H1 (cell line): ENCODE measurements around the gene NMT1. TPM values are rescaled to one million over a fixed set of nuclear protein-coding genes. Genes with fewer than 3 reads are reported as not detected.

ENCODE experiments used
- ASH2L ChIP-seq: fragments of 200-600, 300-600 bp; sonication (generic); IDR thresholded peaks from one replicate; pipeline ENCODE4 v1.7.1; 2017; ENCODE audit warnings: low read length
- ATF2 ChIP-seq: IDR thresholded peaks from 2 replicates; pipeline ENCODE4 v1.6.1; 2012; ENCODE audit warnings: low read length, inconsistent platforms
- CBX5 ChIP-seq: fragments of 300-800, 300-1000 bp; sonication (generic); IDR thresholded peaks from 2 replicates; pipeline ENCODE4 v1.7.1; 2016; ENCODE audit warnings: antibody characterized with exemption, low read length, low read depth
- CHD1 ChIP-seq: IDR thresholded peaks from 2 replicates; pipeline ENCODE4 v1.6.1; 2012; ENCODE audit warnings: low read depth, low read length, improper control_type of control experiment
- E2F6 ChIP-seq: IDR thresholded peaks from 2 replicates; pipeline ENCODE4 v1.6.1; 2012; ENCODE audit warnings: inconsistent platforms
- EZH2 ChIP-seq: fragments of 200-600 bp; sonication (generic); IDR thresholded peaks from 2 replicates; pipeline ENCODE4 v1.7.1; 2012; ENCODE audit warnings: low read depth, mild to moderate bottlenecking, moderate library complexity, low read length, inconsistent platforms; ENCODE audit not compliant: severe bottlenecking
- JUN ChIP-seq: IDR thresholded peaks from 2 replicates; pipeline ENCODE4 v1.6.1; 2011; ENCODE audit warnings: low read depth, mild to moderate bottlenecking, improper control_type of control experiment, low read length
- JUND ChIP-seq: IDR thresholded peaks from 2 replicates; pipeline ENCODE4 v1.6.1; 2011; ENCODE audit warnings: mild to moderate bottlenecking, improper control_type of control experiment, low read length
- NANOG ChIP-seq: IDR thresholded peaks from 2 replicates; pipeline ENCODE4 v1.6.1; 2011; ENCODE audit warnings: low read length, low read depth, mild to moderate bottlenecking, inconsistent platforms; ENCODE audit not compliant: insufficient read depth, poor library complexity, severe bottlenecking
- POLR2AphosphoS5 ChIP-seq: IDR thresholded peaks from 2 replicates; pipeline ENCODE4 v1.6.1; 2011; ENCODE audit warnings: low read depth, low read length
- RAD21 ChIP-seq, 2 experiments: IDR thresholded peaks in 1 of 2; conservative IDR thresholded peaks in 1 of 2; 2 replicates each; pipeline ENCODE4 v1.6.1; 2011; ENCODE audit warnings: low read depth in 2 of 2, low read length in 2 of 2, improper control_type of control experiment in 1 of 2, inconsistent platforms in 1 of 2, mild to moderate bottlenecking in 1 of 2, moderate library complexity in 1 of 2
- RBBP5 ChIP-seq: IDR thresholded peaks from 2 replicates; pipeline ENCODE4 v1.7.1; 2012; ENCODE audit warnings: low read depth, mild to moderate bottlenecking, inconsistent platforms, low read length, moderate library complexity, borderline replicate concordance
- RNF2 ChIP-seq: fragments of 200-900, 300-1000 bp; sonication (generic); IDR thresholded peaks from 2 replicates; pipeline ENCODE4 v1.7.1; 2016; ENCODE audit warnings: borderline replicate concordance, low read depth, mild to moderate bottlenecking, antibody characterized with exemption, low read length; ENCODE audit not compliant: poor library complexity, severe bottlenecking; ENCODE audit errors: missing control alignments
- RXRA ChIP-seq: IDR thresholded peaks from 2 replicates; pipeline ENCODE4 v1.6.1; 2011; ENCODE audit warnings: low read depth, mild to moderate bottlenecking, low read length, moderate library complexity; ENCODE audit not compliant: insufficient read depth
- SAP30 ChIP-seq: fragments of 300-600 bp; sonication (generic); IDR thresholded peaks from 2 replicates; pipeline ENCODE4 v1.7.1; 2012; ENCODE audit warnings: low read length, moderate library complexity, mild to moderate bottlenecking, inconsistent platforms; ENCODE audit not compliant: insufficient read depth, insufficient replicate concordance
- SP1 ChIP-seq: IDR thresholded peaks from 2 replicates; pipeline ENCODE4 v1.6.1; 2011; ENCODE audit warnings: low read depth, low read length
- TAF1 ChIP-seq: IDR thresholded peaks from 2 replicates; pipeline ENCODE4 v1.6.1; 2011; ENCODE audit warnings: mild to moderate bottlenecking, low read depth, low read length
- TEAD4 ChIP-seq: IDR thresholded peaks from 2 replicates; pipeline ENCODE4 v1.6.1; 2012; ENCODE audit warnings: low read depth, low read length, inconsistent platforms, mixed read lengths
- ZNF274 ChIP-seq: IDR thresholded peaks from 2 replicates; pipeline ENCODE4 v1.7.0; 2012; ENCODE audit warnings: low read length, borderline replicate concordance; ENCODE audit errors: extremely low read depth
- polyA plus RNA-seq, 7 experiments: library from polyadenylated mRNA; depleted of rRNA in 3 of 7; stranded (reverse) in 5 of 7; unstranded in 2 of 7; fragments of >200 nt in 5 of 7; fragments of 200-250 nt in 2 of 7; gene quantifications; 1 replicate in 5 of 7; 2 replicates in 1 of 7; 4 replicates in 1 of 7; pipeline versions ENCODE4 v1.2.1 to v1.2.3, GENCODE V29; 2011 to 2013; ENCODE audit warnings: missing spikeins in 2 of 7, mixed read lengths in 2 of 7
- total RNA-seq: library from RNA; stranded (reverse); fragmentation: NEBNext Ultra II Directional; extraction: Animal tissue kit (Norgen Biotek cat#: 25700); gene quantifications from 2 replicates; pipeline ENCODE4 v1.2.1, GENCODE V29; 2021
- TF ChIP-seq, protein P1 (sequence below): IDR thresholded peaks from 2 replicates; pipeline ENCODE4 v1.6.1; 2012; ENCODE audit warnings: inconsistent platforms

NMT1 gene
- total and polyA plus RNA-seq, 2 of the 8 experiments (the other 6 are each of a cell fraction or from before 2014, with no cell fraction given) = 42.9 to 149 TPM

DNA sequence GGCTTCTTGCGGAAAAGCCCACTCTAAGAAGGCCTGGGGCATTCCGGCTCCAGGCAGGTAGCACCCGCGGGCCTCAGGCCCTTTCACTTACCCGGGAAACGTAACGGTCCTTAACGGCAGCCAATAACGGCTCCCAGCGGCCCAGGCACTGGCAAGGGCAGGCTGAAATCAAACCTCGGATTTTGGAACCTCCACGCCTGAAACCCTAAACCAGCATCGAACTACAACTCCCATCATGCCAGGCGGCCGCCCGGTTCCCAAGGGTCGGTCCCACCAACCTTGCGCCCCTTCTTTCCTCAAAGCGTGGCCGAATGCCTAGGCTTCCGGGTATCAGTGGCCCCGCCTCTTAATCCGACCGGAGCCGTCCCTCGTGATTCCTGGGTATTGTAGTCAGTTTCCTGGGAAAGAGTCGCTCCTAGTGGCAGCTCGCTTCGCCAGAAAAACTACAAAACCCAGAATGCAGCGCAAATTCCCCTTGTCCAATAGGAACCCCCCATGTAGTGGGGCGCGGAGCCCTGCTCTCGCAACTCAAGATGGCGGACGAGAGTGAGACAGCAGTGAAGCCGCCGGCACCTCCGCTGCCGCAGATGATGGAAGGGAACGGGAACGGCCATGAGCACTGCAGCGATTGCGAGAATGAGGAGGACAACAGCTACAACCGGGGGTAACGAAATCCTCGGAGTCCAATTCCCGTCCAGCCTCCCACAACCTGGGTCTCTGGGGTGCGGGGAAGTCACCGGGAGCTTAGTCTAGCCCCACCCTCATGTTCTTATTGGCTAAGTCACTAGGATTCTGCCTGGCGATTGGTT is at the start of gene NMT1 (continued):
- no peak for TF ChIP-seq RXRA
- no peak for TF ChIP-seq TEAD4
- TF ChIP-seq JUND = peak; percentile 52; the same call in 1 of the 2 replicates
- no peak for TF ChIP-seq ATF2
- no peak for TF ChIP-seq EZH2
- TF ChIP-seq ZNF274 = no peak
- no peak for TF ChIP-seq SAP30
- TF ChIP-seq E2F6 = no peak
- TF ChIP-seq CBX5 = no peak
- TF ChIP-seq, protein P1, sequence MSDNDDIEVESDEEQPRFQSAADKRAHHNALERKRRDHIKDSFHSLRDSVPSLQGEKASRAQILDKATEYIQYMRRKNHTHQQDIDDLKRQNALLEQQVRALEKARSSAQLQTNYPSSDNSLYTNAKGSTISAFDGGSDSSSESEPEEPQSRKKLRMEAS = peak; percentile 54
- no peak for TF ChIP-seq CHD1
- peak; percentile 96 for TF ChIP-seq RBBP5
- TF ChIP-seq POLR2AphosphoS5 = peak; percentile 96
- TF ChIP-seq SP1 = peak; percentile 96
- TF ChIP-seq TAF1 = peak; percentile 97
- no peak for TF ChIP-seq JUN
- no peak for TF ChIP-seq RNF2
- TF ChIP-seq RAD21 (IDR thresholded peaks at IDR 0.05 in 1 of 2, conservative IDR thresholded peaks at IDR 0.05 in 1 of 2; ENCODE audit: low read depth in 2 of 2, low read length in 2 of 2) = no peak
- TF ChIP-seq ASH2L = peak; percentile 96
- TF ChIP-seq NANOG = no peak
